IMR-90 (cell line): Measurements from ENCODE around the gene IGF2BP1. TPM values are rescaled to one million over a fixed set of nuclear protein-coding genes. Genes with fewer than 3 reads are reported as not detected.
"Not testable (repeated sequence)": the region's sequence is repeated elsewhere in the genome, so short reads cannot be mapped to it uniquely, and the experiment has no call there.

Experiments
- ATAC-seq: fragments of 200-7000 bp; cut with Tn5 transposase; 2 replicates; pipeline ENCODE4 v1.9.1; 2020; ENCODE audit warnings: low read depth, mild to moderate bottlenecking, moderate library complexity
- BruUV-seq: library from RNA; stranded (reverse); fragments of 400-500 nt; replicated peaks from 2 replicates; lab custom pipeline; 2021; lab: Mats Ljungman, UMichigan
- CTCF ChIA-PET: fragments of 300-600 bp; formaldehyde crosslinking; extraction: SDS; loops from one replicate; lab custom pipeline; 2021; ENCODE audit warnings: antibody characterized with exemption; lab: Yijun Ruan, JAX
- POLR2A ChIA-PET: fragments of 300-600 bp; sonication (Branson Sonifier 250); formaldehyde crosslinking; loops from one replicate; lab custom pipeline; 2022; ENCODE audit warnings: antibody characterized with exemption; ENCODE audit not compliant: unreplicated experiment; lab: Charles Lee
- DNase-seq: peaks from one replicate; pipeline ENCODE4 v3.0.0; 2013
- H2AFZ ChIP-seq: replicated peaks from 2 replicates; pipeline ENCODE3; 2013; ENCODE audit warnings: low read length, mild to moderate bottlenecking; ENCODE audit not compliant: poor library complexity
- H2AK5ac ChIP-seq: 2 replicates; pipeline ENCODE4 v1.6.1; 2013; ENCODE audit warnings: low read depth, low read length, inconsistent platforms
- H2AK9ac ChIP-seq: replicated peaks from 2 replicates; pipeline ENCODE3; 2013; ENCODE audit warnings: mild to moderate bottlenecking, low read depth, low read length, moderate library complexity; ENCODE audit not compliant: poor library complexity
- H2BK120ac ChIP-seq: 2 replicates; pipeline ENCODE4 v1.6.1; 2013; ENCODE audit warnings: low read depth, low read length, inconsistent platforms
- H2BK15ac ChIP-seq: 3 replicates; pipeline ENCODE4 v1.6.1; 2013; ENCODE audit warnings: low read depth, low read length, inconsistent platforms
- H2BK20ac ChIP-seq: 2 replicates; pipeline ENCODE4 v1.6.1; 2013; ENCODE audit warnings: low read depth, mild to moderate bottlenecking, inconsistent platforms, low read length, moderate library complexity
- H2BK5ac ChIP-seq: 2 replicates; pipeline ENCODE4 v1.6.1; 2013; ENCODE audit warnings: mild to moderate bottlenecking, low read depth, low read length, inconsistent platforms; ENCODE audit not compliant: poor library complexity, severe bottlenecking
- H3K14ac ChIP-seq: replicated peaks from 2 replicates; pipeline ENCODE4 v1.6.1; 2013; ENCODE audit warnings: low read depth, low read length, inconsistent platforms
- H3K18ac ChIP-seq: 2 replicates; pipeline ENCODE4 v1.6.1; 2013; ENCODE audit warnings: low read depth, low read length, control low read depth
- H3K23ac ChIP-seq: 2 replicates; pipeline ENCODE4 v1.6.1; 2013; ENCODE audit warnings: low read depth, low read length, inconsistent platforms
- H3K27ac ChIP-seq: 2 replicates; pipeline ENCODE4 v1.5.1; 2013; ENCODE audit warnings: mild to moderate bottlenecking, control low read depth, low read length; ENCODE audit not compliant: insufficient read depth
- H3K27me3 ChIP-seq: 2 replicates; pipeline ENCODE4 v1.6.1; 2013; ENCODE audit warnings: low read length; ENCODE audit not compliant: control insufficient read depth, insufficient read depth
- H3K36me3 ChIP-seq: 2 replicates; pipeline ENCODE4 v1.6.1; 2013; ENCODE audit warnings: low read length, mixed read lengths; ENCODE audit not compliant: control insufficient read depth, insufficient read depth
- H3K4ac ChIP-seq: 2 replicates; pipeline ENCODE4 v1.6.1; 2013; ENCODE audit warnings: low read depth, low read length, inconsistent platforms
- H3K4me1 ChIP-seq: 2 replicates; pipeline ENCODE4 v1.6.1; 2013; ENCODE audit warnings: low read length, mixed read lengths; ENCODE audit not compliant: control insufficient read depth, insufficient read depth
- H3K4me2 ChIP-seq: 2 replicates; pipeline ENCODE4 v1.6.1; 2013; ENCODE audit warnings: low read depth, mild to moderate bottlenecking, control low read depth, low read length, moderate library complexity
- H3K4me3 ChIP-seq: 2 replicates; pipeline ENCODE4 v1.5.1; 2013; ENCODE audit warnings: low read depth, mild to moderate bottlenecking, control low read depth, low read length, moderate library complexity; ENCODE audit not compliant: insufficient read depth
- H3K56ac ChIP-seq: 2 replicates; pipeline ENCODE4 v1.6.1; 2013; ENCODE audit warnings: low read length, inconsistent platforms; ENCODE audit not compliant: insufficient read depth; ENCODE audit errors: extremely low read depth
- H3K79me1 ChIP-seq, 2 experiments: 2 replicates each; pipeline ENCODE4 v1.6.1; 2013; ENCODE audit warnings: low read length in 2 of 2, inconsistent platforms in 1 of 2, low read depth in 1 of 2
- H3K9ac ChIP-seq: 2 replicates; pipeline ENCODE4 v1.6.1; 2013; ENCODE audit warnings: low read depth, low read length, control low read depth
- H3K9me1 ChIP-seq: 2 replicates; pipeline ENCODE4 v1.6.1; 2013; ENCODE audit warnings: low read length, inconsistent platforms; ENCODE audit not compliant: insufficient read depth
- H3K9me3 ChIP-seq: 2 replicates; pipeline ENCODE4 v1.6.1; 2013; ENCODE audit warnings: low read length; ENCODE audit not compliant: control insufficient read depth, insufficient read depth
- H4K20me1 ChIP-seq: 2 replicates; pipeline ENCODE4 v1.6.1; 2013; ENCODE audit warnings: low read length, inconsistent platforms; ENCODE audit not compliant: insufficient read depth
- H4K5ac ChIP-seq: 2 replicates; pipeline ENCODE4 v1.6.1; 2013; ENCODE audit warnings: mild to moderate bottlenecking, low read depth, low read length, control low read depth
- H4K8ac ChIP-seq, 2 experiments: 2 replicates each; pipeline ENCODE4 v1.6.1; 2013; ENCODE audit warnings: low read depth in 2 of 2, low read length in 2 of 2, control low read depth in 1 of 2, inconsistent platforms in 1 of 2
- H4K91ac ChIP-seq: 2 replicates; pipeline ENCODE4 v1.6.1; 2013; ENCODE audit warnings: low read depth, low read length, inconsistent platforms; ENCODE audit not compliant: insufficient read depth
- CEBPB ChIP-seq: IDR thresholded peaks from 2 replicates; pipeline ENCODE4 v1.6.1; 2012; ENCODE audit warnings: low read depth, low read length, improper control_type of control experiment
- CTCF ChIP-seq: conservative IDR thresholded peaks from 2 replicates; pipeline ENCODE4 v1.5.1; 2012; ENCODE audit warnings: mild to moderate bottlenecking, low read depth, low read length, improper control_type of control experiment
- MAZ ChIP-seq: IDR thresholded peaks from 2 replicates; pipeline ENCODE4 v1.6.1; 2012; ENCODE audit warnings: low read depth, mild to moderate bottlenecking, low read length, improper control_type of control experiment, moderate library complexity, borderline replicate concordance
- USF2 ChIP-seq: fragments of 150-350 bp; IDR thresholded peaks from 2 replicates; pipeline ENCODE4 v1.6.1; 2017; ENCODE audit warnings: mild to moderate bottlenecking, antibody characterized with exemption, low read length, low read depth
- WGBS, 2 experiments: methylation state at CpG; one replicate each; pipeline versions ENCODE4 v1.1.5 to v1.1.7; 2013; ENCODE audit warnings: missing lambda C conversion rate in 2 of 2; ENCODE audit not compliant: insufficient read length in 1 of 2; ENCODE audit errors: extremely low coverage in 2 of 2; 5-methylcytosine and 5-hydroxymethylcytosine counted together
- dilution Hi-C: fragments of 300-500 bp; cut with HindIII; formaldehyde crosslinking; loops from one replicate; pipeline ENCODE4 v1.14.3; 2018; ENCODE audit warnings: low sequenced_read_pairs; ENCODE audit not compliant: unreplicated experiment
- in situ Hi-C: fragments of 300-500 bp; cut with MboI; formaldehyde crosslinking; loops from 3 replicates; pipeline ENCODE4 v1.14.3; 2019; ENCODE audit warnings: low sequenced_read_pairs, inconsistent platforms, mixed read lengths
- intact Hi-C: fragments of 100-400 bp; cut with micrococcal nuclease; formaldehyde crosslinking; loops from 2 replicates; pipeline ENCODE4 v1.10.0; 2022
- polyA plus RNA-seq, 3 experiments: library from polyadenylated mRNA; depleted of rRNA; stranded (reverse); fragments of >200 nt; gene quantifications; 2 replicates each; pipeline ENCODE4 v1.2.3, GENCODE V29; 2012; ENCODE audit warnings: low replicate concordance in 1 of 3
- total RNA-seq: library from RNA; depleted of rRNA; stranded (reverse); fragments of >200 nt; gene quantifications from 2 replicates; pipeline ENCODE4 v1.2.3, GENCODE V29; 2012

The IGF2BP1 gene
- total and polyA plus RNA-seq, 2 of the 4 experiments (the other 2 are of a cell fraction) = 10.2 to 13.1 TPM

GRCh38 chr17:49005140-49005539, 8.0 kb downstream of the IGF2BP1 start:
- no peak overlapping the region for H2AFZ ChIP-seq
- 100% methylated on average over 2 of the region's 2 CpGs; no CpG with 5 or more reads in 1 of the 2 experiments for WGBS, 2 experiments
- no peak overlapping the region for H3K4me3 ChIP-seq
- no TSS peak for BruUV-seq
- no peaks in the 10 kb centered on the region for H3K9me3 ChIP-seq
- dilution Hi-C loops (no loop called here), intact Hi-C loops (no loop called here), in situ Hi-C loops (no loop called here)
- H4K91ac ChIP-seq = no peak overlapping the region
- H3K27ac ChIP-seq = no peak overlapping the region
- H3K56ac ChIP-seq = no peak overlapping the region
- ATAC-seq (no peak), DNase-seq (no peak)
- H3K4ac ChIP-seq = no peak overlapping the region
- no peak overlapping the region for H3K9ac ChIP-seq
- H3K4me1 ChIP-seq = peaks cover 6% of the 10 kb centered on the region
- ChIA-PET CTCF (no interaction called here), POLR2A (interaction anchor here (0.5 kb wide), 1 partner anchor 57 kb away, joined by 4 read pairs; no protein-coding TSS in a partner anchor)
- peaks cover 59% of the 10 kb centered on the region for H4K20me1 ChIP-seq
- H2BK120ac ChIP-seq = no peak overlapping the region
- peaks cover 14 to 50% of the 10 kb centered on the region in 2 experiments; a peak in 3 of 4 replicates for H3K79me1 ChIP-seq
- no peak overlapping the region for H4K8ac ChIP-seq
- H3K14ac ChIP-seq = no peak overlapping the region
- H4K5ac ChIP-seq = no peak overlapping the region
- no peaks in the 10 kb centered on the region for H3K27me3 ChIP-seq
- no peak overlapping the region for H2BK20ac ChIP-seq
- no peak overlapping the region for H2BK5ac ChIP-seq
- H2AK9ac ChIP-seq = no peak overlapping the region
- TF ChIP-seq USF2 (no peak), MAZ (no peak), CEBPB (peak; percentile 49), CTCF (no peak)
- no peak overlapping the region for H2BK15ac ChIP-seq
- H3K36me3 ChIP-seq = peaks cover 2% of the 10 kb centered on the region
- H3K23ac ChIP-seq = peak overlapping the region; percentile 58; the same call in 1 of the 2 replicates
- H3K4me2 ChIP-seq = no peak overlapping the region
- H3K9me1 ChIP-seq = peaks cover 13% of the 10 kb centered on the region
- no peak overlapping the region for H2AK5ac ChIP-seq
- no peak overlapping the region for H3K18ac ChIP-seq

GRCh38 chr17:49008908-49009307, 11.7 kb downstream of the IGF2BP1 start:
- H3K14ac ChIP-seq, H2BK5ac ChIP-seq, H2BK120ac ChIP-seq, H3K4me3 ChIP-seq, H3K36me3 ChIP-seq, H2BK20ac ChIP-seq, H2AK5ac ChIP-seq, H3K23ac ChIP-seq, ATAC-seq, H3K9ac ChIP-seq, intact Hi-C loops, H2BK15ac ChIP-seq, H3K27me3 ChIP-seq, BruUV-seq, in situ Hi-C loops, H3K4me2 ChIP-seq, H3K18ac ChIP-seq, DNase-seq, H3K4ac ChIP-seq, H4K5ac ChIP-seq, H3K56ac ChIP-seq, CTCF ChIA-PET, H2AFZ ChIP-seq, H4K91ac ChIP-seq, H4K8ac ChIP-seq, H2AK9ac ChIP-seq, H3K27ac ChIP-seq, dilution Hi-C loops, H3K9me3 ChIP-seq: not testable (repeated sequence)
- peaks cover 26% of the 10 kb centered on the region for H3K9me1 ChIP-seq
- peaks cover 18% of the 10 kb centered on the region for H3K4me1 ChIP-seq
- peaks cover 26 to 83% of the 10 kb centered on the region in 2 experiments for H3K79me1 ChIP-seq
- POLR2A ChIA-PET = interaction anchor here (0.7 kb wide), 1 partner anchor 10 kb away, joined by 5 read pairs; no protein-coding TSS in a partner anchor
- peaks cover 81% of the 10 kb centered on the region for H4K20me1 ChIP-seq
- WGBS, 2 experiments = 100% methylated on average over 3 of the region's 5 CpGs; no CpG with 5 or more reads in 1 of the 2 experiments
